ACC112 (cell line): Measurements from ENCODE around the gene CLVS2.

Experiments
- H2AFZ ChIP-seq: fragments of 200-600 bp; sonication (generic); one replicate; pipeline ENCODE4 v1.6.0; 2017; ENCODE audit warnings: antibody characterized with exemption, low read length; ENCODE audit not compliant: unreplicated experiment
- H3K27ac ChIP-seq: fragments of 200-600 bp; sonication (generic); 2 replicates; pipeline ENCODE4 v1.5.1; 2014; ENCODE audit warnings: low read depth, mild to moderate bottlenecking, antibody characterized with exemption, low read length, moderate library complexity
- H3K27me3 ChIP-seq: fragments of 200-600 bp; sonication (generic); 2 replicates; pipeline ENCODE4 v1.6.1; 2014; ENCODE audit warnings: mild to moderate bottlenecking, antibody characterized with exemption, low read length, moderate library complexity, mixed read lengths; ENCODE audit not compliant: insufficient read depth
- H3K36me3 ChIP-seq: fragments of 200-600 bp; sonication (generic); 2 replicates; pipeline ENCODE4 v1.6.1; 2016; ENCODE audit warnings: mild to moderate bottlenecking, antibody characterized with exemption, low read length, moderate library complexity, mixed read lengths; ENCODE audit not compliant: insufficient read depth
- H3K4me1 ChIP-seq: fragments of 200-600 bp; sonication (generic); one replicate; pipeline ENCODE4 v1.6.1; 2016; ENCODE audit warnings: low read length, mixed read lengths; ENCODE audit not compliant: insufficient read depth, unreplicated experiment, control insufficient read depth
- H3K4me3 ChIP-seq: fragments of 200-600 bp; sonication (generic); 2 replicates; pipeline ENCODE4 v1.5.1; 2014; ENCODE audit warnings: mild to moderate bottlenecking, low read depth, low read length
- H3K79me2 ChIP-seq: fragments of 200-600 bp; sonication (generic); one replicate; pipeline ENCODE4 v1.6.0; 2016; ENCODE audit warnings: low read length; ENCODE audit not compliant: control insufficient read depth, unreplicated experiment, insufficient read depth

The CLVS2 gene

GRCh38 chr6:122995921-122996793, at the start of gene CLVS2:
CLVS2 (plus strand) TSS chr6:122996235; CDS start chr6:122997778, 1,543 bp downstream.
- H3K36me3 ChIP-seq = no peaks in the 10 kb centered on the region
- H3K4me1 ChIP-seq = no peaks in the 10 kb centered on the region
- H3K79me2 ChIP-seq = no peaks in the 10 kb centered on the region
- peaks cover 81% of the 10 kb centered on the region for H3K27me3 ChIP-seq
- H3K27ac ChIP-seq = no peak within 1 kb of the TSS
- peak within 1 kb of the TSS; percentile 73 for H3K4me3 ChIP-seq
- H2AFZ ChIP-seq = peak within 1 kb of the TSS; percentile 61

GRCh38 chr6:122947355-122947754, 48.7 kb upstream of the CLVS2 start:
- no peaks in the 10 kb centered on the region for H3K4me1 ChIP-seq
- H3K79me2 ChIP-seq = no peaks in the 10 kb centered on the region
- no peak overlapping the region for H3K4me3 ChIP-seq
- no peak overlapping the region for H2AFZ ChIP-seq
- peaks cover 11% of the 10 kb centered on the region for H3K27me3 ChIP-seq
- H3K27ac ChIP-seq = no peak overlapping the region
- H3K36me3 ChIP-seq = no peaks in the 10 kb centered on the region

DNA sequence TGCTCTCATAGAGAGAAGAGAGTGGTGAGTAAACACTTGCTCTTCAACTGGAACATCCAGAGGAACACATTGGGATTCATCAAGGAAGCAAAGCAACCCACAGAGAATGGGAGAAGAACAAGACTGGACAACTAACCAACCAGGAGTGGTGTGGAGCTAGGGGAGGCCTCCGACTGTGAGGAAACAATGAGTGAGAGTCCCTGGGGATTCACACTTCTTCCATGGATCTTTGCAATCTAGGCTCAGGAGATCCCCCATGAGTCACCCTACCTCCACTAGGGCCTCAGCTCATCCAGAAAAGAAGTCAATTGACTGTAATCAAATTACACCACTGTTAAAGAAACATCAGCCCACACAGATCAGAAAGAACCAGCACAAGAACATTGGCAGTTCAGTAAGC, 42.3 kb upstream of the CLVS2 start:
- H3K4me1 ChIP-seq = no peaks in the 10 kb centered on the region
- H3K27ac ChIP-seq = no peak overlapping the region
- H3K36me3 ChIP-seq = no peaks in the 10 kb centered on the region
- no peaks in the 10 kb centered on the region for H3K79me2 ChIP-seq
- H2AFZ ChIP-seq = no peak overlapping the region
- no peaks in the 10 kb centered on the region for H3K27me3 ChIP-seq
- H3K4me3 ChIP-seq = no peak overlapping the region

GRCh38 chr6:122956376-122956775, 39.7 kb upstream of the CLVS2 start:
- Histone ChIP-seq H2AFZ (no peak overlapping the region), H3K4me3 (no peak overlapping the region), H3K27me3 (no peaks in the 10 kb centered on the region), H3K4me1 (no peaks in the 10 kb centered on the region), H3K27ac (no peak overlapping the region), H3K36me3 (no peaks in the 10 kb centered on the region), H3K79me2 (no peaks in the 10 kb centered on the region)

DNA sequence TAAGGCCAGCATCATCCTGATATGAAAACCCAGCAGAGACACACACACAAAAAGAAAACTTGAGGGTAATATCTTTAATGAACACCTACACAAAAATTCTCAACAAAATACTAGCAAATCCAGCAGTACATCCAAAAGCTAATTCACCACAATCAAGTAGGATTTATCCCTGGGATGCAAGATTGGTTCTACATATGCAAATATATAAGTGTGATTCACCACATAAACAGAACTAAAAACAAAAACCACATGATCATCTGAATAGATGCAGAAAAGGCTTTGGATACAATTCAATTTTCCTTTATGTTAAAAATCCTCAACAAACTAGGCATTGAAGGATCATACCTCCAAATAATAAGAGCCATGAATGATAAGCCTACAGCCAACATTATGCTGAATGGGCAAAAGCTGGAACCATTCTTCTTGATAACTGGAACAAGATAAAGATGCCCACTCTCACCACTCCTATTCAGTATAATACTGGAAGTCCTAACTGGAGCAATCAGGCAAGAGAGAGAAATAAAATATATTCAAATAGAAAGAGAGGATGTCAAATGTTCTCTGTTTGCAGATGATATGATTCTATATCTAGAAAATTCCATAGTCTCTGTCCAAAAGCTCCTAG, 33.9 kb upstream of the CLVS2 start:
- Histone ChIP-seq H3K4me3 (no peak overlapping the region), H3K36me3 (no peaks in the 10 kb centered on the region), H3K27ac (no peak overlapping the region), H3K4me1 (no peaks in the 10 kb centered on the region), H2AFZ (no peak overlapping the region), H3K27me3 (no peaks in the 10 kb centered on the region), H3K79me2 (no peaks in the 10 kb centered on the region)

- Histone ChIP-seq H3K27me3 (peaks cover 5% of the 10 kb centered on the region; the same call in 1 of the 2 replicates), H2AFZ (no peak overlapping the region), H3K4me1 (no peaks in the 10 kb centered on the region), H3K4me3 (no peak overlapping the region), H3K36me3 (no peaks in the 10 kb centered on the region), H3K27ac (no peak overlapping the region), H3K79me2 (no peaks in the 10 kb centered on the region)
These were observed 26.0 kb upstream of the CLVS2 start for GRCh38 chr6:122969999-122970533.

DNA sequence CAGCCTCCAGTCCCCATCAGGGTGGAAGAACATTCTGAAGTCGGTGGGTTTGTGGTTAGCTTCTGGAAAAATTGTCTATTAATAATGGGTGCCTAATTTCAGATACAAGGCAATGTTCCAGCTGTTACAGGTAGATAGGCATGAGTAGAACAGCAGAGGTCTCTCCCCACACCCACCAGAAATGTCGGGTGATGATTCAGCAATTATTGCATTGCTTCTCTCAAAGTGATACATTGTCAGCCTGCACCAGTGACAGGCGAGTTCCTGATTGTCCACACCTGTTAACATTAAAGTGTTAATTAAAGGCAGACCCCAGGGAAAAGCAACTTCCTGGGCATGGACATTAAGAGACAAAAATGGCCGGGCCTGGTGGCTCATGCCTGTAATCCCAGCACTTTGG, 18.9 kb upstream of the CLVS2 start:
- no peak overlapping the region for H3K27ac ChIP-seq

DNA sequence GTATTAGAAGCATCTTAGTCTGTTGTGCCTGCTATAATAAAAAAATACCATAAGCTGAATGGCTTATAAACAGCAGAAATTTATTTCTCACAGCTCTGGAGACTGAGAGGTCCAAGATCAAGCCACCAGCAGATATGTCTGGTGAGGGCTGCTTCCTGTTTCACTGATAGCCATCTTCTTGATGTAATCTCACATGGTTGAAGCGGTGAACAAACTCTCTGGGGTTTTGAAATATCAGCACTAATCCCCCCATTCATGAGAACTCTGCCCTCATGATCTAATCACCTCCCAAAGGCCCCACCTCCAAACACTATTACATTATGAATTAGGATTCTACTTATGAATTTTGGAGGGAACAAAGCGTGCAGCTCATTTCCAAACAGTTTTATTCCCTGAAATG, 11.6 kb upstream of the CLVS2 start:
- no peaks in the 10 kb centered on the region for H3K27me3 ChIP-seq
- no peak overlapping the region for H3K27ac ChIP-seq
- no peaks in the 10 kb centered on the region for H3K4me1 ChIP-seq
- no peaks in the 10 kb centered on the region for H3K79me2 ChIP-seq
- no peak overlapping the region for H2AFZ ChIP-seq
- H3K4me3 ChIP-seq = no peak overlapping the region
- H3K36me3 ChIP-seq = no peaks in the 10 kb centered on the region

More for the DNA sequence above, 18.9 kb upstream of the CLVS2 start:
- Histone ChIP-seq H3K27me3 (peaks cover 12% of the 10 kb centered on the region; the same call in 1 of the 2 replicates), H2AFZ (no peak overlapping the region), H3K4me1 (no peaks in the 10 kb centered on the region), H3K36me3 (no peaks in the 10 kb centered on the region), H3K79me2 (no peaks in the 10 kb centered on the region), H3K4me3 (no peak overlapping the region)

DNA sequence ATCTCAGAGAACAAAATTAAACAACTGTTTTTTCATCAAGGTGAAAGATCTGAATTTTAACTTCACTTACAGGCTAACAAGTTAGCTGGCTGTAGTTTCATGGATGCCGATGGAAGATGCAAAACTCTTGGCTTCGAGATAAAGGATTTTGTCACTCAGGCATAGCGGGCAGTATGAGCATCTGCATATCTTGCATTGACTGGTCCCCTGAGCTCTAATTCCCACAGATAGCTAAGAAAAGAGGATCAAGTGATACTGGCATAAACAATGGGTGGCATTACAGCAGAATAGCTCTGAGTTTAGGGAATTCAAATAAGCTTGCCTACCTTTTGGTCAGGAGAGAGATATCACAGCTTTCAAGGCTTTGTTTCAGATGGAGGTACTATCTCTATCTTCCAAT, 1.8 kb upstream of the CLVS2 start:
- Histone ChIP-seq H3K36me3 (no peaks in the 10 kb centered on the region), H3K4me3 (no peak overlapping the region), H3K27ac (no peak overlapping the region), H3K27me3 (peaks cover 72% of the 10 kb centered on the region), H2AFZ (no peak overlapping the region), H3K4me1 (no peaks in the 10 kb centered on the region), H3K79me2 (no peaks in the 10 kb centered on the region)

GRCh38 chr6:122996794-122997505, 915 bp downstream of the CLVS2 start:
- Histone ChIP-seq H3K27me3 (peaks cover 79% of the 10 kb centered on the region), H3K4me3 (peak overlapping the region; percentile 73), H2AFZ (peak overlapping the region; percentile 61)

More at GRCh38 chr6:122996794-122997505, 915 bp downstream of the CLVS2 start:
- Histone ChIP-seq H3K27ac (no peak overlapping the region), H3K79me2 (no peaks in the 10 kb centered on the region), H3K36me3 (no peaks in the 10 kb centered on the region), H3K4me1 (no peaks in the 10 kb centered on the region)
